SJCRH30 (cell line): ENCODE measurements around the gene TFEC. TPM values are rescaled to one million over a fixed set of nuclear protein-coding genes. Genes with fewer than 3 reads are reported as not detected.
"Not testable (repeated sequence)": the region's sequence is repeated elsewhere in the genome, so short reads cannot be mapped to it uniquely, and the experiment has no call there.

ENCODE experiments used
- DNase-seq, 2 experiments: peaks; one replicate each; pipeline ENCODE4 v3.0.0-alpha.2; 2015 to 2020
- H3K27ac ChIP-seq: fragments of 250-450 bp; sonication (Bioruptor Pico); 2 replicates; pipeline ENCODE4 v1.5.1; 2020; ENCODE audit warnings: mild to moderate bottlenecking, moderate library complexity
- H3K27me3 ChIP-seq: fragments of 250-450 bp; sonication (Bioruptor Pico); 2 replicates; pipeline ENCODE4 v1.5.1; 2020; ENCODE audit warnings: mild to moderate bottlenecking, moderate library complexity
- H3K36me3 ChIP-seq: fragments of 250-450 bp; sonication (Bioruptor Pico); 2 replicates; pipeline ENCODE4 v1.5.1; 2020; ENCODE audit warnings: mild to moderate bottlenecking, moderate library complexity
- H3K4me1 ChIP-seq: fragments of 250-450 bp; sonication (Bioruptor Pico); 2 replicates; pipeline ENCODE4 v1.5.1; 2020; ENCODE audit warnings: mild to moderate bottlenecking, moderate library complexity
- H3K4me3 ChIP-seq: fragments of 250-450 bp; sonication (Bioruptor Pico); 2 replicates; pipeline ENCODE4 v1.5.1; 2020; ENCODE audit warnings: mild to moderate bottlenecking, moderate library complexity
- H3K9me3 ChIP-seq: fragments of 250-450 bp; sonication (Bioruptor Pico); replicated peaks from 2 replicates; pipeline ENCODE4 v1.5.1; 2020; ENCODE audit warnings: mild to moderate bottlenecking, moderate library complexity
- total RNA-seq: library from RNA; depleted of rRNA; stranded (reverse); fragments of >200 nt; shearing (Covaris generic); gene quantifications from 2 replicates; pipeline ENCODE4 v1.2.3, GENCODE V29; 2014; rRNA removed

Gene TFEC
- total RNA-seq, 1 experiment from 2014 or later, result 0.47 TPM

DNA sequence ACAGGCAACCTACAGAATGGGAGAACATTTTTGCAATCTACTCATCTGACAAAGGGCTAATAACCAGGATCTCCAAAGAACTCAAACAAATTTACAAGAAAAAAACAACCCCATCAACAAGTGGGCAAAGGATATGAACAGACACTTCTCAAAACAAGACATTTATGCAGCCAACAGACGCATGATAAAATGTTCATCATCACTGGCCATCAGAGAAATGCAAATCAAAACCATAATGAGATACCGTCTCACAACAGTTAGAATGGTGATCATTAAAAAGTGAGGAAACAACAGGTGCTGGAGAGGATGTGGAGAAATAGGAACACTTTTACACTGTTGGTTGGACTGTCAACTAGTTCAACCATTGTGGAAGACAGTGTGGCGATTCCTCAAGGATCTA is 100.8 kb downstream of the TFEC start:
- H3K4me1 ChIP-seq, H3K27me3 ChIP-seq, H3K36me3 ChIP-seq, H3K4me3 ChIP-seq, H3K9me3 ChIP-seq, H3K27ac ChIP-seq, DNase-seq: not testable (repeated sequence)

GRCh38 chr7:115924411-115924810 is 106.2 kb downstream of the TFEC start:
- H3K4me3 ChIP-seq, result no peak overlapping the region
- H3K4me1 ChIP-seq, result no peaks in the 10 kb centered on the region
- no peaks in the 10 kb centered on the region for H3K9me3 ChIP-seq
- DNase-seq, result no peak
- H3K27me3 ChIP-seq, result no peaks in the 10 kb centered on the region
- H3K36me3 ChIP-seq, result no peaks in the 10 kb centered on the region
- no peak overlapping the region for H3K27ac ChIP-seq

DNA sequence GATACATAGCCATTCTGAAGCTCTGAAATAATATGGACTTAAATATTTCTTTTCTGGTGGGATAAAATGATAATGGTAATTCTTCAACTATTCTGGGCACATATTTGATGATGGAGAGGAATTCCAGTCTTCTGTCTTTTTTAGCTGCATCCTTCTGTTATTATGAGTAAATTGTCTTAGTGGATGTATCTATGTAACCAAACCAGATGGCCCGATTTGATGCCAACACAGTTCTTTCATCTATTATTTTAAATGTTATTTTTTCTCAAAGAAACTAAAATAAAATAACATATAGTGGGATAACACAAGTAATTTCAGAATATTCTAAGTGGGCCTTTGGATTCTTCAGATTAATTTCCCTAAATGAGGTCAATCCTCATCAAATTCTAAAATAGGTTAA is 110.2 kb downstream of the TFEC start:
- Histone ChIP-seq H3K27me3 (no peaks in the 10 kb centered on the region), H3K9me3 (no peaks in the 10 kb centered on the region), H3K27ac (no peak overlapping the region), H3K4me1 (no peaks in the 10 kb centered on the region), H3K4me3 (no peak overlapping the region), H3K36me3 (no peaks in the 10 kb centered on the region)
- DNase-seq, result no peak

- Histone ChIP-seq H3K36me3 (no peaks in the 10 kb centered on the region), H3K27ac (no peak overlapping the region), H3K4me3 (no peak overlapping the region), H3K27me3 (no peaks in the 10 kb centered on the region), H3K9me3 (no peaks in the 10 kb centered on the region), H3K4me1 (peaks cover 14% of the 10 kb centered on the region)
- DNase-seq, result no peak
Measured at GRCh38 chr7:115914951-115915350, 115.6 kb downstream of the TFEC start.

DNA sequence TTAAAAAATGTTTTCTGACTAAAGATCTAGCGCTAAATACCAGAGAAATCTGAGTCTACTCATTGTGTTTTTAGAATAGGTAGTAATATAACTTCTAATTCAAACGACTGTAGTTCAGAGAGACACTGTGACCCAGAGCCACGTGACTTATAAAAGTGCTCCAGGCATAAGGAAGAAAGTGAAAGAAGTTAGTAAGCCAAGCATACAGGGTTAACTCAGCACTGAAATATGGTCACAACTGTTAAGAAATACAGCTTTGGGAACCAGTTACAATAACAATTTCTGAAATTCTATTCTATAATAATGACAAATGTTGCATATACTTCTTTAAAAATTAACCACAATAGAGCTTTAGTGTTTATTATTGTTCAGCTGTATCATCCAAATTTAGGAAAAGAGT is 119.1 kb downstream of the TFEC start:
- peak in 1 of 2 experiments; percentile 26 for DNase-seq
- H3K36me3 ChIP-seq, result no peaks in the 10 kb centered on the region
- H3K27ac ChIP-seq, result no peak overlapping the region
- H3K9me3 ChIP-seq, result no peaks in the 10 kb centered on the region
- no peak overlapping the region for H3K4me3 ChIP-seq
- no peaks in the 10 kb centered on the region for H3K27me3 ChIP-seq
- peaks cover 18% of the 10 kb centered on the region for H3K4me1 ChIP-seq

- Histone ChIP-seq H3K36me3 (no peaks in the 10 kb centered on the region), H3K27me3 (no peaks in the 10 kb centered on the region), H3K27ac (no peak overlapping the region; the same call in 1 of the 2 replicates), H3K4me3 (no peak overlapping the region), H3K9me3 (no peaks in the 10 kb centered on the region), H3K4me1 (peaks cover 25% of the 10 kb centered on the region)
- peak in 1 of 2 experiments; percentile 86 for DNase-seq
Measured at GRCh38 chr7:115910541-115911164, 119.9 kb downstream of the TFEC start.

- DNase-seq, result peak in 1 of 2 experiments; percentile 47
- no peak overlapping the region for H3K4me3 ChIP-seq
- no peaks in the 10 kb centered on the region for H3K36me3 ChIP-seq
- no peaks in the 10 kb centered on the region for H3K9me3 ChIP-seq
- H3K4me1 ChIP-seq, result peaks cover 21% of the 10 kb centered on the region
- H3K27ac ChIP-seq, result peak overlapping the region; percentile 27
- H3K27me3 ChIP-seq, result no peaks in the 10 kb centered on the region
Measured at GRCh38 chr7:115906731-115907130, 123.8 kb downstream of the TFEC start.

- no peaks in the 10 kb centered on the region for H3K27me3 ChIP-seq
- H3K36me3 ChIP-seq, result no peaks in the 10 kb centered on the region
- H3K9me3 ChIP-seq, result peaks cover 13% of the 10 kb centered on the region; the same call in 1 of the 2 replicates
- no peak overlapping the region for H3K27ac ChIP-seq
- no peak overlapping the region for H3K4me3 ChIP-seq
- DNase-seq, result no peak
- H3K4me1 ChIP-seq, result no peaks in the 10 kb centered on the region
Measured at GRCh38 chr7:115889669-115889984, 140.9 kb downstream of the TFEC start.

DNA sequence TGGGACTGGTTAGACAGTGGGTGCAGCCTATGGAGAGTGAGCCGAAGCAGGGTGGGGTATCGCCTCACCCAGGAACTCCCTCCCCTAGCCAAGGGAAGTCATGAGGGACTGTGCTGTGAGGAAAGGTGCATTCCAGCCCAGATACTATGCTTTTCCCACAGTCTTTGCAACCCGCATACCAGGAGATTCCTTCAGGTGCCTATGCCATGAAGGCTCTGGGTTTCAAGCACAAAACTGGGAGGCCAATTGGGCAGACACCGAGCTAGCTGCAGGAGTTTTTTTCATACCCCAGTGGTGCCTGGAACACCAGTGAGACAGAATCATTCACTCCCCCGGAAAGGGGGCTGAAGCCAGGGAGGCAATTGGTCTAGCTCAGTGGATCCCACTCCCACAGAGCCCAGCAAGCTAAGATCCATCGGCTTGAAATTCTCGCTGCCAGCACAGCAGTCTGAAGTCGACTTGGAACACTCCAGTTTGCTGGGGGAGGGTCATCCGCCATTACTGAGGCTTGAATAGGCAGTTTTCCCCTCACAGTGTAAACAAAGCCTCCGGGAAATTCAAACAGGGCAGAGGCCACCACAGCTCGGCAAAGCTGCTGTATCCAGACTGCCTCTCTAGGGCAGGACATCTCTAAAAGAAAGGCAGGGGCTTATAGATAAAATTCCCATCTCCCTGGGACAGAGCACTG is 141.4 kb downstream of the TFEC start:
- Histone ChIP-seq H3K36me3 (no peaks in the 10 kb centered on the region), H3K27ac (no peak overlapping the region), H3K27me3 (no peaks in the 10 kb centered on the region), H3K4me1 (no peaks in the 10 kb centered on the region), H3K4me3 (no peak overlapping the region), H3K9me3 (peaks cover 13% of the 10 kb centered on the region; the same call in 1 of the 2 replicates)
- no peak for DNase-seq

- Histone ChIP-seq H3K36me3 (no peaks in the 10 kb centered on the region), H3K27me3 (no peaks in the 10 kb centered on the region), H3K4me1 (peaks cover 12% of the 10 kb centered on the region), H3K27ac (no peak overlapping the region), H3K9me3 (0 out of 2 replicates have a peak, but pooled peaks cover 5% of the 10 kb centered on the region), H3K4me3 (no peak overlapping the region)
- DNase-seq, result no peak
Measured at GRCh38 chr7:115885550-115885949, 145.0 kb downstream of the TFEC start.

Other genes with a start within 250 kb of the TFEC start
- gene TES, start 179.8 kb upstream of the TFEC start, total RNA-seq, result 20.6 and 20.8 TPM in 2 replicates